ENCODE data around the gene TNKS2. TPM values are rescaled to one million over a fixed set of nuclear protein-coding genes. Genes with fewer than 3 reads are reported as not detected.

Gene TNKS2
- total RNA-seq, 1 donor from 2014 or later: 36.3 TPM

DNA sequence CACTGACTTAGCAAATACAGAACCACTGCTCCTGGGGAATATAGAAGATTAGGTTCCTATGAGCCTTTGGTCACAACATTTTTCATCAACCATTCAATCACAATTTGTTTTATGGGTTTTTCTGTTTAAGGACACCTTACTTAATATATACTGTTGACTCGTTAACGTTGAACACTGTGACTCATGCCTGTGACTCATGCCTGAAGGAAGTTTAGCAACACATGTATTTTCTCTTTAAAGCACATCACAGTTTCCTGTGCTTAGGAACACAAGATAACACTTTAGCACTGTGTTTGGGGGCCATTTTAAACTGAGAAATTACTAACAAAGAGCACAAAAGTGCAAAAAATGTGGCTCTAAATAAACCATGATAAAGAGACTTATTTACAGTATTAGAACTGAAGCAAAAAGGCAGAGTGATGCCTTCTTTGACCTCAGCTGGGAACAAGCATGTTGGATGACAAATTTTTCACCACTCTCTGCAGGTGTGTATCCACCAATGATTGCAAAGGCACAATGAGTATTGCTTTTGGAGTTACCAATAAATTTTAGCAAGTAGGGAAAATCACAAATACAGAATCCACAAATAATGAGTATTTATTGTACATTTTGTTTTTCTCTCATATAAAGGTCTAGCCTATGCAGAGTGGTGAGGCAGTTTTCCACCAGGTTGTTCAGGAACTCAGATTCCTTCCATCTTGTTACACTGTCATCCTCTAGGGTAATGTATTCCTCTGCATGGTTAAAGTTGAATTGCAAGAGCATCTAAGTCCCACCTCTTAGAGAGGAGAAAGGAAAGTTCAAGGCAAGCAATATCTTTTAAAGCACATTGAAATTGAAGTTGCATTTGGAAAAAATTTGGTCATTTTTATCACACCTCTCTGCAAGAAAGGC lies 103.8 kb downstream of the TNKS2 start:
- Histone ChIP-seq H3K27me3 (no peaks in the 10 kb centered on the region), H3K27ac (no peak overlapping the region), H3K4me1 (peaks cover 1% of the 10 kb centered on the region), H3K9me3 (no peaks in the 10 kb centered on the region), H3K36me3 (no peaks in the 10 kb centered on the region), H3K4me3 (no peak overlapping the region)
- intact Hi-C loops (cut with DNase I): loop anchor here (5.0 kb wide), 1 partner anchor 1540 kb away; no protein-coding TSS in a partner anchor
- no peak for DNase-seq (ENCODE audit: extremely low spot score in 2 of 2)
- TF ChIP-seq POLR2AphosphoS5 (IDR thresholded peaks at IDR 0.05; ENCODE audit: insufficient read depth in 1 of 2, low read depth in 1 of 2): peak in 1 of 2 donors; percentile 78
- TF ChIP-seq POLR2A (IDR thresholded peaks at IDR 0.05): no peak

DNA sequence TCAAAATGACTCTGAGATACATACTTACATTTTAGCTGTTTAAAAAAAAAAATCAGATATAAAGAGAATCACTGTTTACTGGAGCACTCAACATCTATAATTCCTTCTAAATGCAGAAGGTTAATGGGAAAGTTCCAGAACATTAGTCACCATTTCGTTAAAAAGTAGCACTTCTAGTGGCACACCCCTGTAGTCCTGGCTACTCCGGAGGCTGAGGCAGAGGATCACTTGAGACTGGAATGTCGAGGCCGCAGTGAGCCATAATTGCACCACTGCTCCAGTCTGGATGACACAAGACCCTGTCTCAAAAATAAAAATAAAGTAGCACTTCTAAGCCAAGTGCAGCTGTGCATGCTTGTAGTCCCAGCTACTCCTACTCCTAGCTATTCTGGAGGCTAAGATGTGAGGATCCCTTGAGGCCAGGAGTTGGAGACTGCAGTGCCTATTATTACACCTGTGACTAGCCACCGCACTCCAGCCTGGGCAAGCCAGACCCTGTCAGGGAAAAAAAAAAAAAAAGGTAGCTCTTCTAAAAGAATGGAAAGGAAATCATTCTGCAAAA lies 108.9 kb downstream of the TNKS2 start:
- no peak overlapping the region for H3K4me3 ChIP-seq

DNA sequence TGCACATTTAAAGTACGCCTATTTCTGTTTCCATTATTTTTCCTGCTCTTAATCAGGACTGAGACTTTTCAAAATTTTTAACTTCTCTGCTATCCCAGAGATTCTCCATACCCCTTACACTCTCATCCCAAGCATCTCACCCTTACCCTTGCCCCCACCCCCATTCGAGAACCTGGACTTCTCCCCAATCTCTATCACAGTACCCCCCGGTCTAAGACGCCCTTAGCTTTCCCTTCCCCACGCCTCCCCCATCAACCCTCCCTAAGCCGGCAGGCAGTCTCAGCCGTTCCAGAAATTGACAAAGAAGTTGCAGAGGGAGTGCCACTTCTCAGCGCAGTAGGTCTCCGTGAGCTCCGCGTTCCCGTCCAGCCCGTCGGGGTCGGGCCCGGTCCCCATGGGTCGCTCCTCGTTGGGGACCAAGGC lies 109.7 kb downstream of the TNKS2 start:
- H3K27me3 ChIP-seq: no peaks in the 10 kb centered on the region
- H3K9me3 ChIP-seq: no peaks in the 10 kb centered on the region
- no peak for DNase-seq (ENCODE audit: extremely low spot score in 2 of 2)
- H3K27ac ChIP-seq: peak overlapping the region; percentile 64
- intact Hi-C loops (cut with DNase I): no loop called here
- H3K4me3 ChIP-seq: peak overlapping the region; percentile 58 to 65
- no peaks in the 10 kb centered on the region for H3K36me3 ChIP-seq
- TF ChIP-seq, protein P1, sequence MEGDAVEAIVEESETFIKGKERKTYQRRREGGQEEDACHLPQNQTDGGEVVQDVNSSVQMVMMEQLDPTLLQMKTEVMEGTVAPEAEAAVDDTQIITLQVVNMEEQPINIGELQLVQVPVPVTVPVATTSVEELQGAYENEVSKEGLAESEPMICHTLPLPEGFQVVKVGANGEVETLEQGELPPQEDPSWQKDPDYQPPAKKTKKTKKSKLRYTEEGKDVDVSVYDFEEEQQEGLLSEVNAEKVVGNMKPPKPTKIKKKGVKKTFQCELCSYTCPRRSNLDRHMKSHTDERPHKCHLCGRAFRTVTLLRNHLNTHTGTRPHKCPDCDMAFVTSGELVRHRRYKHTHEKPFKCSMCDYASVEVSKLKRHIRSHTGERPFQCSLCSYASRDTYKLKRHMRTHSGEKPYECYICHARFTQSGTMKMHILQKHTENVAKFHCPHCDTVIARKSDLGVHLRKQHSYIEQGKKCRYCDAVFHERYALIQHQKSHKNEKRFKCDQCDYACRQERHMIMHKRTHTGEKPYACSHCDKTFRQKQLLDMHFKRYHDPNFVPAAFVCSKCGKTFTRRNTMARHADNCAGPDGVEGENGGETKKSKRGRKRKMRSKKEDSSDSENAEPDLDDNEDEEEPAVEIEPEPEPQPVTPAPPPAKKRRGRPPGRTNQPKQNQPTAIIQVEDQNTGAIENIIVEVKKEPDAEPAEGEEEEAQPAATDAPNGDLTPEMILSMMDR (IDR thresholded peaks at IDR 0.05): no peak
- TF ChIP-seq POLR2A (IDR thresholded peaks at IDR 0.05) (no peak), POLR2AphosphoS5 (IDR thresholded peaks at IDR 0.05; ENCODE audit: insufficient read depth in 1 of 2, low read depth in 1 of 2) (no peak)
- H3K4me1 ChIP-seq: peaks cover 23% of the 10 kb centered on the region

More for the DNA sequence above, 108.9 kb downstream of the TNKS2 start:
- H3K27ac ChIP-seq: no peak overlapping the region
- intact Hi-C loops (cut with DNase I): no loop called here
- no peaks in the 10 kb centered on the region for H3K9me3 ChIP-seq
- peaks cover 23% of the 10 kb centered on the region for H3K4me1 ChIP-seq
- no peaks in the 10 kb centered on the region for H3K27me3 ChIP-seq
- no peak for DNase-seq (ENCODE audit: extremely low spot score in 2 of 2)
- no peaks in the 10 kb centered on the region for H3K36me3 ChIP-seq
- TF ChIP-seq POLR2AphosphoS5 (IDR thresholded peaks at IDR 0.05; ENCODE audit: insufficient read depth in 1 of 2, low read depth in 1 of 2): no peak
- TF ChIP-seq, protein P1 (IDR thresholded peaks at IDR 0.05): no peak
- no peak for TF ChIP-seq POLR2A (IDR thresholded peaks at IDR 0.05)

DNA sequence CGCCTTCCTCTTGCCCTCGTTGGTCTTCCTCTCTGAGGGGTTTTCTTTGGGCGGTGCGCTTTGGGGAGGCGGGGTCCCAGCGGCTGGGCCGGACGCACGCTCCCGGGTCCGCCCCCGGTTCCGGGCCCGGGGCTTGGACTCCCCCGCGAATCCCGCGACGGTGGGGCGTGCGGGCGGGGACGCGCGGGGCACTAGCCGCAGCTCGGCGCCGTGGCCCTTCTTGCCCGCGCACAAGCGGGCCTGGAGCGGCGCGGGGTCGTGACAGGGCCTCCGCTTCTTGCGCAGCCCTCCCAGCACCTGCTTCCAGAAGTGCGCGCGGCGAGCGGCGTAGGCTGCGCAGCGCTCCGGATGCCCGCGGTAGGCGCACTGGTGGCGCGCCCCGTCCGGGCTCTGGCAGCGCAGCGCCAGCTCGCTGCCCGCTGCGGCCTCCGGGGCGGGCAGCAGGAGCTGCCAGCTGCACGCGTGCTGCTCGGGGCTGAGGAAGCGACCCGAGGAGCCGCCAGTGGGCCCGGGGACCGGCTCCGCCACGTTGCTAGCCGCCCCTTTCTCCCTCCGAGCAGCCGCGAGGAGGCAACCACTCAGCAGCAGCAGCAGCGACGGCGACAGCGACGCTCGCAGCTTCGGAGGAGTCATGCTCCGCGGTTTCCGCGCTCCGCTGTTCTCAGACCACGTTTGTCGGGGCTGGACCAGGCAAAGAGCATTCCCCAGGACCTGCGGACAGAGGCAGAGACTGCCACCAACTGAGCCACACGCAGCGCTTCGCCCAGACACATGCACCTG lies 110.3 kb downstream of the TNKS2 start:
- Histone ChIP-seq H3K36me3 (no peaks in the 10 kb centered on the region), H3K27me3 (no peaks in the 10 kb centered on the region), H3K9me3 (no peaks in the 10 kb centered on the region), H3K4me1 (peaks cover 23% of the 10 kb centered on the region), H3K4me3 (peak overlapping the region; percentile 58 to 65), H3K27ac (peak overlapping the region; percentile 64)
- DNase-seq (ENCODE audit: extremely low spot score in 2 of 2): no peak
- intact Hi-C loops (cut with DNase I): no loop called here
- TF ChIP-seq, protein P1 (IDR thresholded peaks at IDR 0.05): peak in 1 of 3 experiments; percentile 6
- no peak for TF ChIP-seq POLR2AphosphoS5 (IDR thresholded peaks at IDR 0.05; ENCODE audit: insufficient read depth in 1 of 2, low read depth in 1 of 2)

DNA sequence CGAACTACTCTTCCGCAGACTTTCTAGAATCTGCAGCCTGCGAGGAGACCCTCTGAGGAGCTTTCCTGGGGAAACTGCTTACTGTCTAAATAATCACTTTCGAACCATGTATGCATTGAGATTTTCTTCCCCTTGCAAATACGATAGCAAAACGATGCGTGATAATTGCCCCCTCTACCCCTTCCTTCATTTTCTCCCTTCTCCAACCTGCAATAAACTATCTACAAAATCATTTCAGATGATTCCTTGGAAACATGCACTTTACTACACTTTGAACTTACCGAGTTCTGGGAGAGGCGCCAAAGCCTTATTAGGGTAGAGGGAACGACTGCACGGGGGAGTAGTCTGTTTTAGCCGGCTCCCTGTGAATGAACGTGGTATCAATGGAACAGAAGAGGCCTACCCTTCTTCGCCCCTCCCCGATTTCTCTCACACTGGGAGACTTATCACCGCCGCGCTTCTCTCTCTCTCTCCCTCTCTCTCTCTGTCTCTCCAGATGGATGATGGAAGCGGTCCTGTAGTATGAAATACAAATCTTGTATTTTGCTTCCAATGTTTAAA lies 111.0 kb downstream of the TNKS2 start, which contains the start of gene FGFBP3:
Gene FGFBP3, minus strand, starts transcription at position 370 of the 561 bp plus-strand sequence. CDS start 517 bp downstream, outside the sequence.
- TF ChIP-seq POLR2A (IDR thresholded peaks at IDR 0.05) (no peak), POLR2AphosphoS5 (IDR thresholded peaks at IDR 0.05; ENCODE audit: insufficient read depth in 1 of 2, low read depth in 1 of 2) (no peak)
- TF ChIP-seq, protein P1 (IDR thresholded peaks at IDR 0.05): no peak
- peak within 1 kb of the TSS; percentile 58 to 65 for H3K4me3 ChIP-seq
- peak within 1 kb of the TSS; percentile 64 for H3K27ac ChIP-seq
- peaks cover 23% of the 10 kb centered on the region for H3K4me1 ChIP-seq
- no peaks in the 10 kb centered on the region for H3K27me3 ChIP-seq
- H3K36me3 ChIP-seq: no peaks in the 10 kb centered on the region
- no peak for DNase-seq (ENCODE audit: extremely low spot score in 2 of 2)
- H3K9me3 ChIP-seq: no peaks in the 10 kb centered on the region
- intact Hi-C loops (cut with DNase I): no loop called here
